HG02571 (cell line): Measurements from ENCODE around the gene ZNF260.
"Not testable (repeated sequence)": the region's sequence is repeated elsewhere in the genome, so short reads cannot be mapped to it uniquely, and the experiment has no call there.

ENCODE experiments used
- ATAC-seq: cut with Tn5 transposase; IDR thresholded peaks from one replicate; pipeline ENCODE4 v1.9.1; 2021; ENCODE audit warnings: mild to moderate bottlenecking, moderate library complexity; ENCODE audit not compliant: unreplicated experiment

Gene ZNF260

DNA sequence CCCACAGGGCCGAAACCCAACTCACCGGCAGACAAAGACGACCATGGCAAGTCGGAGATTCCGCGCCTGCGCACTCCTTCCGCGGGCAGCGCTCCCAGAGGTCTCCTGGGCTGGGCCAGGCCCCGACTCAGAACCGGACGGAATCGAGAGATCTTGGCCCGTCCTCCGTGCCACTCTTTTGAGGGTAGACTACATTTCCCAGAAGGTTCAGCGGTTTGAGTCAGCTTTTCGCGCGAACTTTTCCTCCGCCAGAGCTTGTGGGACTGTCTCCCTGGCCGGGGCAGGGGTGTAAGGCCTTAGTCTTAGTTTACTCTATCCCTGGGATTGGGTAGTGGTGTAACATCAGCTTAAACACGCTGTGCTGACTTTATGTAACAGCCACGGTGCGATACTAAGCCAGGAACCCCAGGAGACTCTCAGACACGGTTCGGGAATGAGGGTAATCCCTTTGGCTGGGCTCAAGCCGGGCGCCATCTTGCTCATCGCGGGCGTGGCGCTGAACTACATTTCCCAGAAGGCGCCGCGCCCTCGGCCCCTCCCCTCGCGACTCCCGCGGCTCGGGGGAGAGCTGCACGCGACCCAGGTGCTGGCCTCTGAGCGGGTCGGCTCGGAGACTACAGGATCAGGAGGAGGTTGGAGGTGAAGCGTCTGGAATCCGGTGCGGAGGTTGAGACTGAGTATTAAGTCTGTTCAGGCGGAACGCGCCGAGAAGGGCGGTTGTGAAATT lies at the start of gene ZNF260:
ZNF260 (minus strand) TSS at position 78 of the 727 bp plus-strand sequence. CDS start 13,033 bp downstream, outside the sequence.
- ATAC-seq: peak; percentile 83

DNA sequence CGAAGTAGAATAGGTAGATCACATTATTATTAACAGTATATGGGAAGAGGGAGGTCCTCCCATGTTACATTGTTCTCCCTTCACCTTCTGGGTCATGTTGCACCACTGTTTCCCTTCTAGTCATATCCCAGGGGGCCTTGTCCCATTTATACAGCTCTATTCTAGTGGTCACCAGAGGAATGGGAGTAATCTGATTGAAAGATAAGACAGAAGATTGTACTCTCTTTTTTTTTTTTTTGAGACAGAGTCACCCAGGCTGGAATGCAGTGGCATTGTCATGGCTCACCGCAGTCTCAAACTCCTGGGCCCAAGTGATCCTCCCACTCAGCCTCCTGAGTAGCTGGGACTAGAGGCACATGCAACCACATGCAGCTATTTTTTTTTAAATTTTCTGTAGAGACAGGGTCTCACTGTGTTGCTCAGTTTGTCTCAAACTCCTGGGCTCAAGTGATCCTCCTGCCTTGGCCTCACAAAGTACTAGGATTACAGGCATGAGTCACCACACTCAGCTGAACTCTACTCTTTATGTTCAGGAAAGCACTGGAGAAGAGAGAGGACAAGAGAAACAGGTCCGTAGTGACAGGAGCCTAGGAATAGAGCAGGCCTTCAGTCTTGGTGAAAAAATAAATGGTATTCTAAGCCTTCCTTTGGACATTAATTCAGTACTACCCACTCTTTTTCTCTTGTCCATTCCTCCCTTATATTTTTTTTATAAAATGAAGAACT lies 49.4 kb upstream of the ZNF260 start:
- ATAC-seq: no peak

DNA sequence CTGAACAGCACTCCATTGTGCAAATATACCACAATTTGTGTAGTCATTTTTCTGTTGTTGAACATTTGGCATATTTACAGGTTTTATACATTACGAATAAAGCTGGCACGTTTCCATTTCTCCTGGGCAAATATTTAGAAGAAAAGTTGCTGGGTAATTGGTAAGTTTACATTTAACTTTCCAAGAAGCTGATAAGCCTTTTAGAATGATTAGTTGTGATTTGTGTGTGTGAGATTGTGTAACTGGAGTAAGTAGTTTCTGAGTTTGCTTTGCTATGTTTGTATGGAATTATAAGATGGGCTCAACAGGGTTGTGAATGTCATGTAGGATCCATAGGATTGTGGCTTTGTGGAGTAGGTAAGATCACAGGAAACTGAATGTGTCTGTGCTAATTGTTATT lies 46.7 kb upstream of the ZNF260 start:
- ATAC-seq: no peak

DNA sequence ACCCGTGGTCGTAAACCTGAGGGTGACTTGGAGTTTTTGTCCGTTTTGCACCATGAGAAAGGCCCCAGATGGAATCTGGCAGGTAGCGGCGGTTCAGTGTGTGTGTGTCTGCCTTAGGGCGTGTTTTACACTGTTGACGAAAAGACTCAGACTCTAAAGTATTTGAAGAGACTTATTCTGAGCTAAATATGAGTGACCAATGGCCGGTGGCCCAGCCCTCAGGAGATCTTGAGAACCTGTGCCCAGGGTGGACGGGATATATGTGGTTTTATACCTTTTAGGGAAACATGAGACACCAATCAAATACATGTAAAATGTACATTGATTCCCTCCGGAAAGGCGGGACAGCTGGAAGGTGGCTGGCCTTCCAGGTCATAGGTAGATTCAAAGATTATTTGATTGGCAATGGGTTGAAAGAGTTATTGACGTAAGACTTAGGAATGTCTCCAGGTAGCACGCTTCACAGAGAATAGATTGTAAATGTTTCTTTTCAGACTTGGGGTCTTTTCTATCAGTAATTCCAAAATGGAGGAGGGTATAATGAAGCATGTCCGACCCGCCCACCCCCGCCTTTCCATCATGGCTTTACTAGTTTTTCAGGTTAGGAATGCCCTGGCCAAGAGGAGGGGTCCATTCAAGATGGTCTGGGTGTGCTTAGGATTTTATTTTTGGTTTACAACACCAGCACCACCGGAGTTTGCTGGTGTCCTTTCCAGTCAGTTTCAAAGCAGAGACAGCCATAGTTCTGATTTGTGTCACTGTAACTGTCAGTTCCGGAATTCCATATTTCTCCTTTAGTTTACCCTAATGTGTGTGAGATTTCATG lies 46.0 kb upstream of the ZNF260 start:
- peak; percentile 7 for ATAC-seq

DNA sequence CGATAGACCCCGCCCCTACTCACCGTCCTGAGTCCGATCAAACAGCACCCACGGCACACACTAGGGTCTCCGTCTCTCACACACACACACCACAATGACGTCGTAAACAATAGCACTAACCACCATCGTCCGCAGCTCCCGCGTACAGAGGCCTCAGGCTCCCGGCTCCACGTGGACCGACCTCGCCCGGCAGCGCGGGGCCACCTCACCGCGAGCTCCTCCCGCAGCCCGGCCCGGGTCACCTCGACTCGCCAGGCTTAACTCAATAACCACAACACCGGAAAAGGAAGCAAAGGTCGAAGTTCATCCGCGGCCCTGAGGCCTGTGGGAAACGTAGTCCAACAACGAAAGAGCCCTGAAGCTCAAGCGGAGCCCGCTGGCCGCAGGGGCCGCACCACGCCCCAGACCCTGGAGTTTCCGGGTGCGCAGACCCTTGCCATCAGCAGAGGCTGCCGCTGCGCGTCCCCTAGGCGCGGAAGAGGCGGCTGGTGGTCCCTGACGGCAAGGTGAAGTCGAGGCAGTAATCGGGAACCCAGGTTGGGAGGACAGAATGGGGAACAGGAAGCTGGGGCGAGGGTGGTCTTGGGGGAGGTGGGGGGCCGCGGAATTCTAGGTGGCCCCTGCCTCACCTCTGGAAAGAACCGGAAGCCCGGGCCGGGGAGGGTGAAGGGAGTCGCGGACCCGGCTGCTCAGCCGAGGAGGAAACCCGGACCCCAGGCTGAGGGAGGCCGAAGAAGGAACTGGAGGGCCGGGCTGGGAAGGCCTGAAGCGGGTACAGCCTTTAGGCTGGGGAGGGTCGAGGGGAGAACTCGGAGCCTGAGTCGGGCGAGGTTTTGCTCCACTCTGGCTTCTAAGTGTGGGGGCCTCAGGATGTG lies 45.2 kb upstream of the ZNF260 start, which contains the start of gene ZNF529:
ZNF529 (minus strand) TSS at position 273 of the 875 bp plus-strand sequence. CDS start 946 bp downstream, outside the sequence.
- ATAC-seq: peak; percentile 86

DNA sequence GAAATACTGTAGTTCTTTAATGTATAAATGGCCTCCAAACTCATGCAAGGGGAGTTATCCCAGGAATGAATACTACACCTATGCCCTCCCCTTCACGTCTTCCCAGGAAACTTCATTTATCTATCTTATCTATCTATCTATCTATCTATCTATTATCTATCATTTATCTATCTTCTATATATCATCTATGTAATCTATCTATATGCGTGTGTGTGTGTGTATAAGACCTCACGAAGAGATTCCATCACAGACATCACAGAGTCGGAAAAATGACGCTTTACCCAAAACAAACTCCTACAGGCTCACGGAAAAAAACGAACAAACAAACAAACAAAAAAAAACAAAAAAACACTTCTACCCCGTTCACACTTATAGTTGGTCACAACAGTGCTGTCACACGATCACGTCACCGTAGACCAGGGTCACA lies 44.5 kb upstream of the ZNF260 start:
- ATAC-seq: no peak

DNA sequence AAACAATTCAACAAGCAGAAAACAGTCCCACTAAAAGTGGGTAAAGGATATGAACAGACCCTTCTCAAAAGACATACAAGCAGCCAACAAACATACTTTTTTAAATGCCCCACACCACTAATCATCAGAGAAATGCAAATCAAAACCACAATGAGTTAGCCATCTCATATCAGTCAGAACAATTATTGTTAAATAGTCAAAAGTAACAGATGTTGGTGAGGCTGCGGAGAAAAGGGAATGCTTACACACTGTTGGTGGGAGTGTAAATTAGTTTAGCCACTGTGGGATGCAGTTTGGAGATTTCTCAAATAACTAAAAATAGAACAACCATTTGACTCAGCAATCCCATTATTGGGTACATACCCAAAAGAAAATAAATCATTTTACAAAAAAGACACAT lies 36.3 kb upstream of the ZNF260 start:
- no peak for ATAC-seq

DNA sequence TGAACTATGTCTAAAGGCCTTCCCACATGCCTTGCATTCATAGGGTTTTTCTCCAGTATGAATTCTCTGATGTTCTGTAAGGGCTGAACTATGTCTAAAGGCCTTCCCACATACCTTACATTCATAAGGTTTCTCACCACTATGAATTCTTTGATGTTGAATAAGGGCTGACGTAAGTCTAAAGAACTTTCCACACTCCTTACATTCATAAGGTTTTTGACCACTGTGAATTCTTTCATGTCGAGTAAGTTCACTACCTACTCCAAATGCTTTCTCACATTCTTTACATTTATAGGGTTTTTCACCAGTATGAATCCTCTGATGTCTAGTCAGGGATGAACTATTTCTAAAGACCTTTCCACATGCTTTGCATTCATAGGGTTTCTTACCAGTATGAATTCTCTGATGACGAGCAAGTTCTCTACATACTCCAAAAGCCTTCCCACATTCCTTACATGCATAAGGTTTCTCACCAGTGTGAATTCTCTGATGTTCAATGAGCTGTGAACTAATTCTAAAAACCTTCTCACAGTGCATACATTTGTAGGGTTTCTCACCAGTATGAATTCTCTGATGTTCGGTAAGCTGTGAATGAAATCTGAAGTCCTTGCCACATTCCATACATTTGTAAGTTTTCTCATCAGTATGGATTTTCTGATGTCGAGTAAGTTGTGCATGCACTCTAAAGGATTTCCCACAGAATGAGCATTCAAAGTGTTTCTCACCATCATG lies 19.1 kb upstream of the ZNF260 start:
- ATAC-seq: no peak

DNA sequence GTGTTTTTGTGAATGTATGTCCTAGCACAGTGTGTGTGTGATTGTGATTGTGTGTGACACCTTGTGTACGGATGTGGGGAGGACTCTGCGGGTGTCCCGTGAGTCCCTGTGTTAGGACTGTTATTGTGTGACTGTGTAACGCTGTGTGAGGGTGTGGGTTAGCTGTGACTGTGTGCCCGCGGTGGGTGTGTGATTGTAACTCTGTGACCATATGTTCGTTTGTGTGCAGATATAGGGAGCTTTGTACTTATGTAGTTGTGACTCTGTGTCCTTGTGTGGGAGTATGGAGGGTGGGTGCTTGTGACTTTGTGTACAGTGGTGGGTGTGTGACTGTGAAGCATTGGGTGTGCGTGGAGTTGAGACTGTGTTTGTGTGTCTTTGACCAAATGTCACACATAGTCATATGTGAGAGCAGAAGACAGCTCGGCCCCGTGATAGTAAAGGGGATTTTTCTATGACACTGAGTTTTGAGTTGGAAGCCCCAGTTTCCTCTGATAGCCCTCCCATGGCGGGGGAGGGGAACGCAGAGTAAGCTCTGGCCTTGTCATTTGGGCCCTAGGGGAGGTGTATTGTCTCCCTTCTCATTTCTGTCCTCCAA lies 949 bp upstream of the ZNF260 start:
- peak; percentile 18 for ATAC-seq

DNA sequence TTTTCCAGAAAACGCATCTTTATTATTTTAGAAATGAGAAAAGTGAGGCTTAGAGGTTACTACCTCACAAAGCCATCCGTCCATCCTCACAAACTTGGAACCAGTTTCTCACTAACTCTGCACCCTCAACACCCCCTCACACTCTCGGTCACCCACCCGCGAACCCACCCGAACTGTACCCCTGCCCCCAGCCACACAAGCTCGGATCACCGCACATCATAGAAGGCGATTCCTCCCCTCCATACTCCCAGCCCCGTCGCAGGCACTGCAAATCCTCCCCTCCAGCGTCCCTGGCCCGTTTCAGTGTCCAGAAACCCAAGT lies 238 bp downstream of the ZNF260 start:
- no peak for ATAC-seq

DNA sequence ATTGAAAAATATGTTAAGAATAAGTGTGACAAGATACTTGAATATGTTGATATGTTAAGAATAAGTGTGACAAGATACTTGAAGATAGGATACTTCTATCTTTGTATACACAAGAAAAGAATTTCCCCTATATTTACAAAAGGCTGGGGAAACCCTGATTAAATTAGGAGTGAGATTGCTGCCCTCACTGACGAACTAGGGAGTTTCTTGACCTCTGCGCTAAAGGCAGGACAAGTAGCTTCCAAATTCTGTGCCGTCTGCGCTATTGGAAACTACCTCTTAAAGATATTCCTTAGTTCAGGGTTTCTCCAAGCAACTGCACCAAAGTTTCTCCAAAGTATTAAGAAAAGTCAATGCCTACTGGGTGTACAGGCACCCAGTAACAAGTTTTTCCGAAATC lies 730 bp downstream of the ZNF260 start:
- ATAC-seq: no peak

DNA sequence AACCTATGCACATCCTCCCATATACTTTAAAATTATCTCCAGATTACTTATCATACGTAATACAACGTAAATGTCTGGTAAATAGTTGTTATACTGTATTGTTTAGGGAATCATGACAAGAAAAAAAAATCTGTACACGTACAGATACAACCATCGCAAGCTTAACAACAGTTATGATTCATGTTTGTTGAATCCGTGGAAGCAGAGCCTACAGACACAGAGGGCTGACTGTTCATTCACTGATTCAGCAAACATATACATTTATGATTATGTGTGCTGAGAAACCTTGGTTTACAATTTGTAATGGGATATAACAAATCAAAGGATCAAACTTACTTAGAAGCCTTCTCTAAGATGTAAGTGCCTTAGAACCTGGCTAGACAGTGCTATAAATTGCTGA lies 1.5 kb downstream of the ZNF260 start:
- ATAC-seq: no peak

DNA sequence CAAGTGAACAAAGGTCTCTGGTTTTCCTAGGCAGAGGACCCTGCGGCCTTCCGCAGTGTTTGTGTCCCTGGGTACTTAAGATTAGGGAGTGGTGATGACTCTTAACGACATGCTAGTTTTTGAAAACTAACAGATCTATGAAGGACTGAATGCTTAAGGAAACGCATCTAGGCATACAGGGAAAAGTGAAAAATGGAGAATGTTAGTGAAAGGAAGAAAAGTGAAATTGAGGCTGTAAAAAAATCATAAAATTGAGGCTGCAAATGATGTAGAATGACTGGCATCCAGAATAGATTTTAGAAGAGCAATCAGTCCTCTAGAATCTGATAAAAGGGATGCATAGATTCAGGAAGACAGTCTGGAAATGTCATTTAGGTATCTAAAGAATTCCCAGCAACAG lies 3.5 kb downstream of the ZNF260 start:
- ATAC-seq: no peak

DNA sequence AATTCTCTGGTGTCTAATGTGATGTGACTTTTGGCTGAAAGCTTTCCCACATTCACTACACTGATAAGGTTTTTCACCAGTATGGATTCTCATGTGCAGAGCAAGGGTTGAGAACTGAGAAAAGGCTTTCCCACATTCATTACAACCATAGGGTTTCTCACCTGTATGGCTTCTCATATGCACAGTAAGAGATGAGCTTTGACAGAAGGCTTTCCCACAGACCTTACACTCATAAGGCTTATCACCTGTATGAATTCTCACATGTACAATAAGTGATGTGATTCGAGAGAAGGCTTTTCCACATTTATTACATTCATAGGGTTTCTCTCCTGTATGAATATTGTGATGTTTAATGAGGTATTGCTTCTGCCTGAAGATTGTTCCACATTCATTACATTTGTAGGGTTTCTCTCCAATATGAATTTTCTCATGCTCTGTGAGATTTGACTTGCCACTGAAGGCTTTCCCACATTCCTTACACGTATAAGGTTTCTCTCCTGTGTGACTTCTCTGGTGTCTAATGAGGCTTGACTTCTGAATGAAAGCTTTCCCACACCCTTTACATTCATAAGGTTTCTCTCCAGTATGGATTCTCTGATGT lies 14.0 kb downstream of the ZNF260 start:
- ATAC-seq: no peak

DNA sequence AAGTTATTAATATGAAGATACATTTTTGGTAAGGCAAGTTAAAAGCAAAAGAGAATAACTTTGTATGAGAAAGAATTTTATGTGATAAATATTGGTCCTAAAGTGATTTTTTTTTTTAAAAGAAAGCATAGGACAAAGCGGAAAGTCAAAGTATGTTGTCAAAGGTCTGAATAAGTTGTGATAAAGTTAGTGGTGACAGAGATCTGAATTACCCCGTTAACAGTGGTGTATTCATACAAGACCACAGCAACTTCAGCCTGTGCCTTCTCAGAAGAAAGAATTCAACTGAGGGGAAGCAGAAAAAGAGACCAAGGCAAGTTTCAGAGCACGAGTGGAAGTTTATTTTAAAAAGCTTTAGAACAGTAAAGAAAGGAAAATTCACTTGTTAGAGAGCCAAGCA lies 19.7 kb downstream of the ZNF260 start:
- ATAC-seq: no peak

DNA sequence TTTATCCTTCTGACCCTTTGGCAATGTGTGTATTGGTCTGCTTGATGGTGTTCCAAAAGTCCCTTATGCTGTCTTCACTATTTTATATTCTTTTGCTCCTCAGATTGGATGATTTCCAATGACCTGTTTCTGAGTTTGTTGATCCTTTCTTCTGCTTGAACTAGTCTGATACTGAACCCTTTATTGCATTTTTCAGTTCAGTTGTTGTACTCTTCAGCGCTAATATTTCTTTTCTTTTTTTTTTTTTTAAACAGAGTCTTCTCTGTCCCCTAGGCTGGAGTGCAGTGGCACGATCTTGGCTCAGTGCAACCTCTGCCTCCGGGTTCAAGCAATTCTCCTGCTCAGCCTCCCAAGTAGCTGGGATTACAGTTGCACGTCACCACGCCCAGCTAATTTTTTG lies 26.1 kb downstream of the ZNF260 start:
- ATAC-seq: no peak

DNA sequence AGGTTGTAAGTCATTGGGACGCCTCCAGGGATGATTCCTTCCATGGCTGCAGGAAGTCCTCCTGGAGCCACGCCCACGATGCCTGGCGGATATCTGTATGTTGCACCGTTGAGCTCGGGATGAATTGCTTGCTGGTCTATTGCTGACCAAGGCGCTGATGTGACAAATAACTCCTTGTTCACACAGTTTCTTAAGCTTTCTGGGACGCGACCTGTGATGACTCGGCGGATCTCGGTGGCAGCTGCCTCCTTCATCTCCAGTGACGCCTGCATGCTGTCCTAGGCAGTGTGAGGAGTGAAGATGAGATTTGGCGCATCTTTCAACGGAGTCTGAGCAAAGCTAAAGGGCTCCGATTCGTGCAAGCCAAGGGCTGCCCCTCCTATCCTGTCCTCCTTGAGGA lies 31.1 kb downstream of the ZNF260 start:
- ATAC-seq: no peak

DNA sequence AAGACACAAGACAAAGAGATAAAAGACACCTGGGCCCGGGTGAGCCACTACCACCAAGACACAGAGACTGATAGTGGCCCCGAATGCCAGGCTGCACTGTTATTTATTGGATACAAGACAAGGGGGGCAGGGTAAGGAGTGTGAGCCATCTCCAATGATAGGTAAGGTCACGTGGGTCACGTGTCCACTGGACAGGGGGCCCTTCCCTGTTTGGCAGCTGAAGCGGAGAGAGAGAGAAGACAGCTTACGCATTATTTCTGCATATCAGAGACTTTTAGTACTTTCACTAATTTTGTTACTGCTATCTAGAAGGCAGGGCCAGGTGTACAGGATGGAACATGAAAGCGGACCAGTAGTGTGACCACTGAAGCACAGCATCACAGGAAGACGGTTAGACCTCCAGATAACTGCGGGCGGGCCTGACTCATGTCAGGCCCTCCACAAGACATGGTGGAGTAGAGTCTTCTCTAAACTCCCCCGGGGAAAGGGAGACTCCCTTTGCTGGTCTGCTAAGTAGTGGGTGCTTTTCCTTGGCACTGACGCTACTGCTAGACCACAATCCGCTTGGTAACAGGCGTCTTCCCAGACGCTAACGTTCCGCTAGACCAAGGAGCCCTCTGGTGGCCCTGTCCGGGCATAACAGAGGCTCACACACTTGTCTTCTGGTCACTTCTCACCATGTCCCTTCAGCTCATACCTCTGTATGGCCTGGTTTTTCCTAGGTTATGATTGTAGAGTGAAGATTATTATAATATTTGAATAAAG lies 35.2 kb downstream of the ZNF260 start:
- not testable (repeated sequence) for ATAC-seq
